SIG-M5 treated with dmso at 0.1 percent for 504 hours (cell line): Measurements from ENCODE around the gene ZBTB20.

Experiments used
- DNase-seq: peaks from one replicate; lab custom pipeline; 2025; ENCODE audit not compliant: unreplicated experiment; lab: John Stamatoyannopoulos, UW

ZBTB20 gene

GRCh38 chr3:115022199-115022598 lies 124.9 kb downstream of the ZBTB20 start:
- no peak for DNase-seq

- DNase-seq: no peak
These were observed 126.0 kb downstream of the ZBTB20 start for GRCh38 chr3:115021061-115021460.

- peak; percentile 51 for DNase-seq
These were observed 127.2 kb downstream of the ZBTB20 start for GRCh38 chr3:115019900-115020299.

GRCh38 chr3:115018694-115019093 lies 128.4 kb downstream of the ZBTB20 start:
- no peak for DNase-seq

GRCh38 chr3:115007966-115008365 lies 139.1 kb downstream of the ZBTB20 start:
- no peak for DNase-seq

GRCh38 chr3:115004201-115005140 lies 142.6 kb downstream of the ZBTB20 start:
- no peak for DNase-seq

GRCh38 chr3:114998971-114999579 lies 148.0 kb downstream of the ZBTB20 start:
- no peak for DNase-seq

- no peak for DNase-seq
These were observed 152.3 kb downstream of the ZBTB20 start for GRCh38 chr3:114994554-114995341.

- no peak for DNase-seq
These were observed 161.3 kb downstream of the ZBTB20 start for GRCh38 chr3:114985776-114986175.

- no peak for DNase-seq
These were observed 163.8 kb downstream of the ZBTB20 start for GRCh38 chr3:114983248-114983647.

GRCh38 chr3:114974387-114974786 lies 172.7 kb downstream of the ZBTB20 start:
- no peak for DNase-seq

GRCh38 chr3:114973536-114973935 lies 173.6 kb downstream of the ZBTB20 start:
- DNase-seq: no peak

- no peak for DNase-seq
These were observed 179.9 kb downstream of the ZBTB20 start for GRCh38 chr3:114967168-114967567.

GRCh38 chr3:114962189-114962588 lies 184.9 kb downstream of the ZBTB20 start:
- DNase-seq: no peak

GRCh38 chr3:114958930-114959329 lies 188.2 kb downstream of the ZBTB20 start:
- DNase-seq: no peak

GRCh38 chr3:114953800-114954199 lies 193.3 kb downstream of the ZBTB20 start:
- DNase-seq: no peak

GRCh38 chr3:114953215-114953799 lies 193.8 kb downstream of the ZBTB20 start:
- DNase-seq: no peak

GRCh38 chr3:114942773-114943172 lies 204.3 kb downstream of the ZBTB20 start:
- no peak for DNase-seq

- DNase-seq: no peak
These were observed 205.3 kb downstream of the ZBTB20 start for GRCh38 chr3:114941626-114942309.

GRCh38 chr3:114939920-114940319 lies 207.2 kb downstream of the ZBTB20 start:
- no peak for DNase-seq

- no peak for DNase-seq
These were observed 213.7 kb downstream of the ZBTB20 start for GRCh38 chr3:114933407-114933806.
